Sigmoid colon (tissue), 7 donors: ENCODE data around the gene ACOX3. TPM values are rescaled to one million over a fixed set of nuclear protein-coding genes. Genes with fewer than 3 reads are reported as not detected.

Experiments
- DNase-seq: peaks from one replicate; pipeline ENCODE4 v3.0.0-alpha.2; 2019
- H3K27ac ChIP-seq, 4 donors: fragments of 200-600 bp; sonication (generic); one replicate each; pipeline ENCODE4 v1.5.1; 2016 to 2019; ENCODE audit warnings: mild to moderate bottlenecking in 1 of 4
- H3K27me3 ChIP-seq, 3 donors: fragments of 200-600 bp; sonication (generic); one replicate each; pipeline ENCODE4 v1.5.1; 2019; ENCODE audit warnings: mild to moderate bottlenecking in 1 of 3
- H3K36me3 ChIP-seq, 4 donors: fragments of 200-600 bp; sonication (generic); one replicate each; pipeline ENCODE4 v1.5.1; 2016 to 2019
- H3K4me1 ChIP-seq, 4 donors: fragments of 200-600 bp; sonication (generic); one replicate each; pipeline ENCODE4 v1.5.1; 2017 to 2019
- H3K4me3 ChIP-seq, 4 donors: fragments of 200-600 bp; sonication (generic); one replicate each; pipeline ENCODE4 v1.5.1; 2017 to 2019; ENCODE audit warnings: mild to moderate bottlenecking in 2 of 4, moderate library complexity in 1 of 4
- H3K9me3 ChIP-seq, 4 donors: fragments of 200-600 bp in 3 of 4; sonication (generic) in 3 of 4; one replicate each; pipeline versions ENCODE4 v1.5.1 to v1.6.1; 2013 to 2019
- CTCF ChIP-seq, 4 experiments: fragments of 450-650 bp in 3 of 4; fragments of 200-600 bp in 1 of 4; IDR thresholded peaks; one replicate each; pipeline ENCODE4 v1.5.1; 2016 to 2019; ENCODE audit warnings: antibody characterized with exemption in 4 of 4, mild to moderate bottlenecking in 3 of 4, moderate library complexity in 2 of 4
- EP300 ChIP-seq, 4 donors: sonication (generic); formaldehyde crosslinking; IDR thresholded peaks; one replicate each; pipeline ENCODE4 v1.6.1; 2017; ENCODE audit warnings: antibody characterized with exemption in 4 of 4
- POLR2A ChIP-seq, 2 donors: fragments of 450-650 bp; IDR thresholded peaks; one replicate each; pipeline ENCODE4 v1.6.1; 2016; ENCODE audit warnings: antibody characterized with exemption in 2 of 2, mild to moderate bottlenecking in 2 of 2, moderate library complexity in 2 of 2
- POLR2AphosphoS5 ChIP-seq, 4 donors: sonication (generic); formaldehyde crosslinking; IDR thresholded peaks; one replicate each; pipeline ENCODE4 v1.6.1; 2017; ENCODE audit warnings: antibody characterized with exemption in 4 of 4
- WGBS, 2 donors: extraction: QIAGEN DNeasy Blood & Tissue Kit; methylation state at CpG; one replicate each; pipeline ENCODE4 v1.1.7; 2013; 5-methylcytosine and 5-hydroxymethylcytosine counted together
- intact Hi-C: fragments of 100-400 bp; cut with DNase I; formaldehyde crosslinking; loops from one replicate; pipeline ENCODE4 v1.15.1; 2023
- polyA plus RNA-seq, 3 donors: library from polyadenylated mRNA; stranded (reverse); fragments of 200-250 nt; gene quantifications; one replicate each; pipeline ENCODE4 v1.2.3, GENCODE V29; 2013
- total RNA-seq, 4 donors: library from RNA; depleted of rRNA; stranded (reverse); fragments of >200 nt; gene quantifications; one replicate each; pipeline ENCODE4 v1.1.0, GENCODE V29; 2016
- donor health status: healthy with polysubstance abuse.
- donor health status: Bipolar disorder and iron deficiency.
- donor health status: healthy.

ACOX3 gene
- total and polyA plus RNA-seq, 7 donors, result 8.4 to 51.0 (median 24.8) TPM

- Histone ChIP-seq H3K36me3 (peaks cover 0 to 37% (median 5%) of the 10 kb centered on the region in 4 donors), H3K4me3 (no peak overlapping the region), H3K4me1 (peaks cover 0 to 22% (median 19%) of the 10 kb centered on the region in 4 donors), H3K27me3 (no peaks in the 10 kb centered on the region), H3K9me3 (no peaks in the 10 kb centered on the region), H3K27ac (peak overlapping the region in 3 of 4 donors; percentile 61 to 73 (median 63))
- TF ChIP-seq POLR2AphosphoS5 (IDR thresholded peaks at IDR 0.05) (peak; percentile 48 to 82 (median 63)), CTCF (IDR thresholded peaks at IDR 0.05) (no peak), EP300 (IDR thresholded peaks at IDR 0.05) (peak; percentile 33 to 94 (median 83)), POLR2A (IDR thresholded peaks at IDR 0.05) (no peak)
- intact Hi-C loops, result no loop called here
- peak; percentile 92 for DNase-seq
- 87 to 89% methylated on average over 24 of the region's 24 CpGs for WGBS, 2 donors
These were observed 69.5 kb downstream of the ACOX3 start for GRCh38 chr4:8370835-8371595.

GRCh38 chr4:8370106-8370787 lies 70.3 kb downstream of the ACOX3 start:
- H3K4me1 ChIP-seq, result peaks cover 0 to 22% (median 19%) of the 10 kb centered on the region in 4 donors
- no peak overlapping the region for H3K4me3 ChIP-seq
- H3K27me3 ChIP-seq, result no peaks in the 10 kb centered on the region
- no peaks in the 10 kb centered on the region for H3K9me3 ChIP-seq
- peaks cover 0 to 45% (median 9%) of the 10 kb centered on the region in 4 donors for H3K36me3 ChIP-seq
- peak overlapping the region in 3 of 4 donors; percentile 61 to 73 (median 63) for H3K27ac ChIP-seq
- no peak for DNase-seq
- 91 to 95% methylated on average over 16 of the region's 16 CpGs for WGBS, 2 donors
- intact Hi-C loops, result no loop called here
- TF ChIP-seq POLR2AphosphoS5 (IDR thresholded peaks at IDR 0.05), result no peak
- no peak for TF ChIP-seq EP300 (IDR thresholded peaks at IDR 0.05)
- TF ChIP-seq POLR2A (IDR thresholded peaks at IDR 0.05), result no peak
- TF ChIP-seq CTCF (IDR thresholded peaks at IDR 0.05), result no peak

GRCh38 chr4:8369426-8370105 lies 71.0 kb downstream of the ACOX3 start:
- WGBS, 2 donors, result 88 to 95% methylated on average over 13 of the region's 13 CpGs
- Histone ChIP-seq H3K4me1 (peaks cover 0 to 22% (median 19%) of the 10 kb centered on the region in 4 donors), H3K27ac (peak overlapping the region in 1 of 4 donors; percentile 73), H3K36me3 (peaks cover 0 to 46% (median 9%) of the 10 kb centered on the region in 4 donors), H3K4me3 (no peak overlapping the region), H3K27me3 (no peaks in the 10 kb centered on the region), H3K9me3 (no peaks in the 10 kb centered on the region)
- intact Hi-C loops, result no loop called here
- no peak for TF ChIP-seq CTCF (IDR thresholded peaks at IDR 0.05)
- no peak for TF ChIP-seq POLR2A (IDR thresholded peaks at IDR 0.05)
- no peak for TF ChIP-seq EP300 (IDR thresholded peaks at IDR 0.05)
- no peak for TF ChIP-seq POLR2AphosphoS5 (IDR thresholded peaks at IDR 0.05)
- no peak for DNase-seq

GRCh38 chr4:8368998-8369397 lies 71.5 kb downstream of the ACOX3 start:
- peak overlapping the region in 1 of 4 donors; percentile 73 for H3K27ac ChIP-seq
- no peak for TF ChIP-seq CTCF (IDR thresholded peaks at IDR 0.05)
- TF ChIP-seq POLR2AphosphoS5 (IDR thresholded peaks at IDR 0.05), result no peak
- TF ChIP-seq EP300 (IDR thresholded peaks at IDR 0.05), result no peak
- TF ChIP-seq POLR2A (IDR thresholded peaks at IDR 0.05), result no peak
- intact Hi-C loops, result no loop called here
- H3K36me3 ChIP-seq, result peaks cover 0 to 43% (median 8%) of the 10 kb centered on the region in 4 donors
- H3K4me3 ChIP-seq, result no peak overlapping the region
- H3K27me3 ChIP-seq, result no peaks in the 10 kb centered on the region
- H3K4me1 ChIP-seq, result peaks cover 0 to 22% (median 19%) of the 10 kb centered on the region in 4 donors
- no peaks in the 10 kb centered on the region for H3K9me3 ChIP-seq
- DNase-seq, result no peak
- 89 to 94% methylated on average over 12 of the region's 12 CpGs for WGBS, 2 donors
